NCI-H2107 (cell line): ENCODE data around the gene GGCX.
"Not testable (repeated sequence)": the region's sequence is repeated elsewhere in the genome, so short reads cannot be mapped to it uniquely, and the experiment has no call there.

ENCODE experiments used
- DNase-seq: peaks from one replicate; lab custom pipeline; 2025; lab: John Stamatoyannopoulos, UW

GGCX gene

GRCh38 chr2:85594715-85595300, 33.5 kb upstream of the GGCX start:
- no peak for DNase-seq

DNA sequence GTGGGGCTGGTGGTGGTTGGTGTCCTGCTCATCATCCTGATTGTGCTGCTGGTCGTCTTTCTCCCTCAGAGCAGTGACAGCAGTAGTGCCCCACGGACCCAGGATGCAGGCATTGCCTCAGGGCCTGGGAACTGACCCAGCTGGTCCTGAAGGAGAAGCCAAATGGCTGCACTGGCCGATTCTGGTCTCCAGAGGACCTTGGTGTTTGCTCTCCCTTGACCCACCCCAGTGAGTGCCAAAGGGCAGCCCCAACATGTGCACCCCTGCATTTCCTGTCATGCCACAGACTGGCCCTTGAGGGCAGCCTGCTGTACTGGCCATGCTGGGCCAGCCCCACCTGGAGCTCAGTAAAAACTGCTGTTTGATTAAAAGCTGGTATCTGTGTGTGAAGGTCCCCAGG, 31.7 kb upstream of the GGCX start:
- DNase-seq: no peak

GRCh38 chr2:85592299-85592698, 31.0 kb upstream of the GGCX start:
- DNase-seq: not testable (repeated sequence)

DNA sequence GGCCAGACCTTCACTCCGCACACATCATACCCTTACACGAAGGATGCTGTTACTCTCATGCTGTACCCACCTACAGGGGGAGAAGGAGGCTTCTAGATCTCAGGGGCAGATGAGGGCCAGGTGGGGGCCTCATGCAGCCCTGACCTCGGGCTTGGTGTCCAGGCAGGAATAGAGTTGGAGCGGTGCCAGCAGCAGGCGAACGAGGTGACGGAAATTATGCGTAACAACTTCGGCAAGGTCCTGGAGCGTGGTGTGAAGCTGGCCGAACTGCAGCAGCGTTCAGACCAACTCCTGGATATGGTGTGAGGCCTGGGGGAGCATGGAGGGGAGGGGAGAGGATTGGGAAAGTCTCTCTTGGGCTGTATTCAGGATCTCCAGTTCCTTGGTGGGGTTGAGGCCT, 30.3 kb upstream of the GGCX start:
- DNase-seq: no peak

GRCh38 chr2:85590950-85591349, 29.7 kb upstream of the GGCX start:
- DNase-seq: no peak

GRCh38 chr2:85589982-85590791, 28.9 kb upstream of the GGCX start:
- no peak for DNase-seq

DNA sequence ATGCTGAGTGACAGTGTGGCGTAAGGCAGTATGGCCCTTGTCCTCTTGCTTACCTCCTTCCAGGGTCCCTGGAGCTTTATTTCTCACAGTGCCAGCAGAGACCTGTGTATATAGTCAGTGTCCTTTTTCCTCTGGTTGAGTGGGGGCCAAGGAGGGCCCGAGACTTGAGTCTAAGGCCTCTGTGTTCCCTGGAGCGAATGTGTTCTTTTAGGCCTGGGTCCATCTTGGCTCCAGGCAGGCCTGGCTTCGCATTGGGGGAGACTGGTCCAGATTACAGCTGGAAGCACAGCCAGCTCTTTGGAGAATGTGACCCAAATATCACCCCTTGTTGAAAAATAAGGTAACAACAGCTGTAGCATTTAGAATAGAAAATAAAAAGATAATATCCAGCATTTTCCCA, 27.9 kb upstream of the GGCX start:
- DNase-seq: no peak

GRCh38 chr2:85588645-85589044, 27.4 kb upstream of the GGCX start:
- no peak for DNase-seq

DNA sequence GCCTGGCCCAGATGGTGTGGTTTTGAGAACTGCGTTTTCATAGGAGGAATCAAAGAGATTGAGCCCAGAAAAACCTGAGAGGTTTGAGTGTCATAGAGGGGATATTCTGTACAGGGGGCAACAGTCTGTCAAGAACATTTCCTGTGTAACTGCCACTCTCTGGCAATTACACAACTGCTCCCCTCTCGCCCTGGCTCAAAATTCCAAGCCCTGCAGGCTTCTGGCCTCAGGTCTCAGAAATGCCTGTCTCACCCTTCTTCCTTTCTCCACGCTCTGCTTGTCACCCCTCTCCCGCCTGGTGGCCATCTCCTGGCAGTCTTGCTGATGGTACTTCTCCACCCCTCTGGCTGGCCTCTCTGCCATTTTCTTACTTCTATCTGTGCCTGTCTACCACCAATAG, 26.9 kb upstream of the GGCX start:
- no peak for DNase-seq

DNA sequence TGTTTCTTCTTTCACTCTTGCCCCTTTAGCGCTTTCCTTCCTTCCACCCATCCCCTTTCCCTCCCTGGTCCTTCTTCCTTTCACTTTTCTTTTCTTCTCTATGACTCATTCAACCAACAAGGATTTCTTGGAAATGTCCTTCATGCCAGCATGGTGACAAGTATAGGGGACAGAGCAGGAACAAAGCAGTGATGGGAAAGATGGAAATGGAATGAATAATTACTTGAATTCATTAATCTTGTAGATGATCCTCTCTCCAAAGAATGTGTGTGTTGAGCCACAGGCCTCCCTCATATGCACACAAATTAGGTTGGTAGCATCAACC, 24.4 kb upstream of the GGCX start:
- no peak for DNase-seq

- no peak for DNase-seq
These were observed 23.8 kb upstream of the GGCX start for GRCh38 chr2:85584857-85585780.

- DNase-seq: no peak
These were observed 23.1 kb upstream of the GGCX start, which contains the start of gene VAMP5 for GRCh38 chr2:85584354-85584856. Gene VAMP5 (plus strand): TSS chr2:85584431. CDS start chr2:85584491, 60 bp downstream.

DNA sequence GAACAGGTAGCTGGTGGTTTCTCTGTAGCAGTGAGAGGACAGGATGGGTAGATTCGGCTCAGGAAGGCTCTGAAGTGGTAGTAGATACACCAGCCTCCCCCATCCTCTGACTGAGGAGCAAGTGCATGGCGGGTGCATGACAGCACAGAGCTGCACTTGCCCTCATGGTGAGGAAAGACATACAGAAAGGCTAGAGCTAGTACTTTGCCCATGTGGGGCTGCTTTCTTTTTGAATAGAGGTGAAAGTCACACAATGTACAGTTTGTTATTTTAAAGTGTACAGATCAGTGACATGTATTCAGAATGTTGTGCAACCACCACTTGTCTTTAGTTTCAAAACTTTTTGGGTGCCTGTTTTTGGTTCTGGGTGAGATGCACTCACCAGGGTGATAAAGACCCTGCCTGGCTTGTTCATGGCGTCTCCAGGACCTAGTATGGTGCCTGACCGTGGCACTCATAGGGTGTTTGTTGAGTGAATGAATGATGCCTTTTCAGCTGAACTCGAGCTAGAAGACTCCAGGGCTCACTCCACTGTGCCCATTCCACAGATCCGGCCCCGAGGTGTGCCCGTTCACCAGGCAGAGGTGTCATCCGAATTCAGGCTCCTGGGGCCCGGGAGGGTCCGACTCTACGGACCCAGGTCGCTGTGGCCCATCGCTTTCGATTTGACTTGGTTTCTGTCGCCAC, 22.5 kb upstream of the GGCX start:
- DNase-seq: no peak

GRCh38 chr2:85582492-85582891, 21.2 kb upstream of the GGCX start:
- no peak for DNase-seq

- no peak for DNase-seq
These were observed 18.9 kb upstream of the GGCX start for GRCh38 chr2:85580206-85580605.

- DNase-seq: no peak
These were observed 18.1 kb upstream of the GGCX start for GRCh38 chr2:85579266-85579935.

GRCh38 chr2:85578243-85579180, 17.2 kb upstream of the GGCX start:
- DNase-seq: no peak

- no peak for DNase-seq
These were observed 16.3 kb upstream of the GGCX start, which contains the start of gene VAMP8 for GRCh38 chr2:85577386-85578242. Gene VAMP8 (plus strand): TSS chr2:85577586. CDS start chr2:85577647, 61 bp downstream.

- DNase-seq: no peak
These were observed 15.7 kb upstream of the GGCX start for GRCh38 chr2:85577063-85577385.
